Activated CD8-positive, alpha-beta memory T cell treated with anti-CD3 and anti-CD28 coated beads for 36 hours (primary cell): Measurements from ENCODE around the gene ETV1. TPM values are rescaled to one million over a fixed set of nuclear protein-coding genes. Genes with fewer than 3 reads are reported as not detected.

Experiments
- CTCF ChIA-PET: fragments of 350-600 bp; sonication (Branson Sonifier 250); formaldehyde crosslinking; loops from one replicate; lab custom pipeline; 2021; ENCODE audit warnings: antibody characterized with exemption; lab: Charles Lee
- POLR2A ChIA-PET: fragments of 350-600 bp; sonication (Branson Sonifier 250); formaldehyde crosslinking; loops from one replicate; lab custom pipeline; 2021; ENCODE audit warnings: antibody characterized with exemption; lab: Charles Lee
- total RNA-seq, 2 experiments: library from RNA; stranded (reverse); gene quantifications; one replicate each; pipeline ENCODE4 v1.2.3, GENCODE V29; 2021

Gene ETV1
- total RNA-seq, 2 experiments from 2014 or later = 0.34 to 0.38 TPM

DNA sequence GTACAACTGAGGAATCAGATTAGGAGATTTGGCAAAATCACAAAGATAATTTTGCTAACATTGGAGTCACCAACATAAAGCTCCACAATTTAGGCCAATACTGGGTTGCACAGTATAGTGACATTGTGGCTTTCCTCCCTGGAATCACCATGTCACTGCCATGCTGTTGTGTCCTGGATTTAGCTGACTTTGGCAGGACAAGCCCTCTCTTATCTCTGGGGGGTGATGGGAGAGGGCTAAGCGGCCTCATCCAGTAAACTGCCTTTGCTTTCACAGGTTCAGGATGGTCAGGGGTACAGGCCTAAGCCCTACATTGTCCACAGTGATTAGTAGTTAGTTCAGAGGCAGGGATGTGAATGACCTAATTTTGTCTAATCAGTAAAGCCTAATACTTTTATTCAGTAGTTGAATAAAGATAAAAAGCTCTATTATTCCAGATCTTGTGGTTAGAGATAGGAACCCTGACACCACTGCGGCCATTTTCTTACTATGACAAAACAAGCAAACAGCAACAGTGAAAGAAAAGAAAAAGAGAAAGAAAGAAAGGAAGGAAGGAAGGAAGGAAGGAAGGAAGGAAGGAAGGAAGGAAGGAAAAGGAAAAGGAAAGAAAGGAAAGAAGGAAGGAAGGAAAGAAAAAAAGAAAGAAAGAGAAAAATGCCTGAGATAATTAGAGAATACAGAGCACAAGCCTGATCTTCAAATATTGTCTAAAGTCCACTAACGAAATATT, 140.1 kb downstream of the ETV1 start:
- CTCF ChIA-PET = no interaction called here
- POLR2A ChIA-PET = no interaction called here

GRCh38 chr7:13848681-13849131, 140.8 kb downstream of the ETV1 start:
- POLR2A ChIA-PET = no interaction called here
- CTCF ChIA-PET = no interaction called here

GRCh38 chr7:13846386-13846785, 143.1 kb downstream of the ETV1 start:
- CTCF ChIA-PET = no interaction called here
- POLR2A ChIA-PET = no interaction called here

- CTCF ChIA-PET = no interaction called here
Measured at GRCh38 chr7:13845601-13846000, 143.9 kb downstream of the ETV1 start.

DNA sequence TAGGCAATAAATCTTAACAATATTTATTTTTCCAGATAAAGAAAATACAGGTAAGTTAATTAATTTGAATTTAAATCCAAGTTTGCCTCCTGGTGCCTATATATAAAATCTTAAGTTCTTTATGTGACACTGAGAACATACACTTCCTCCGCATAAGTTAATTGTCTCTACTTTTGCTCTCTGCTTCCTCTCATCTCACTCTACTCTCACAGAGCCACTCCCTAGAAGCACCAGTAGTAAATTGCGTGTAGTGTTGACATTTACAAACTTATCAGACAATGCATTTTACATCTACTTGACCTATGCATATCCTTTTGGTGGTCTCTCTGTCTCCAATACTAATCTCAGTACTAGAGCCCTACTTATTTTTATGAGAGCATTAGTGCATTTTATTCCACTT, 144.5 kb downstream of the ETV1 start:
- ChIA-PET POLR2A (no interaction called here), CTCF (no interaction called here)

More at GRCh38 chr7:13845601-13846000, 143.9 kb downstream of the ETV1 start:
- POLR2A ChIA-PET = no interaction called here

DNA sequence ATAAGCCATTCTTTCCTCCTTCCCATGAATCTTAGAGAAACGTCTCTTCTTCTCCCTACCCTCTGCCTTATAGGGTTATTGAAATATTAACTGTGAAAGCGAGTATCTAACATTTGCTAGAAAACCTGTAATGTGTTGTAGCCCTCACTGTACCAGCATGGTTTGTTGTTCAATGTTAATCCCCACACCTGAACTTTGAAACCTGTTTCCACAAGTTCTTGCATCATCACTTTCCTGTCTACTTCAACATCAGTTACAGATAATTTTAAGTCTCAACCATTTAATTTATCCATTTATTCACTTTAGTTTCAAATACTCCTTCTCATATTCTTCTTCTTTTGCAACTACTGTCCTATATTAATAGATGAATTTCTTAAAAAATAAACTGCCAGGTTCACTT, 148.2 kb downstream of the ETV1 start:
- CTCF ChIA-PET = no interaction called here
- POLR2A ChIA-PET = no interaction called here
